AG04449 (cell line): ENCODE data around the gene MYO1F.

Experiments
- CTCF ChIA-PET: fragments of 350-600 bp; formaldehyde crosslinking; extraction: SDS; loops from one replicate; lab custom pipeline; 2021; ENCODE audit warnings: antibody characterized with exemption; lab: Yijun Ruan, JAX
- POLR2A ChIA-PET: fragments of 400-600, 350-600 bp; formaldehyde crosslinking; extraction: SDS; loops from one replicate; lab custom pipeline; 2020; ENCODE audit warnings: antibody characterized with exemption, inconsistent platforms; lab: Yijun Ruan, JAX
- DNase-seq: peaks from one replicate; pipeline ENCODE4 v3.0.0-alpha.2; 2010; ENCODE audit warnings: low read depth, low spot score
- H3K4me3 ChIP-seq: 2 replicates; pipeline ENCODE4 v1.5.1; 2011; ENCODE audit warnings: low read depth, mild to moderate bottlenecking, control low read depth, low read length
- CTCF ChIP-seq: IDR thresholded peaks from one replicate; pipeline ENCODE4 v1.5.1; 2011; ENCODE audit warnings: mild to moderate bottlenecking, moderate library complexity, low read length, control low read depth, inconsistent platforms; ENCODE audit not compliant: insufficient read depth; ENCODE audit errors: missing control alignments

MYO1F gene

GRCh38 chr19:8593931-8594330 lies 16.7 kb upstream of the MYO1F start:
- no peak overlapping the region for H3K4me3 ChIP-seq
- POLR2A ChIA-PET, result no interaction called here
- no peak for DNase-seq
- no peak for TF ChIP-seq CTCF
- CTCF ChIA-PET, result interaction anchor here (0.8 to 8.0 kb wide), 7 partner anchors 8 to 48 kb away, joined by 3 to 145 read pairs (median 4); partner anchors contain the start of gene MYO1F

GRCh38 chr19:8592231-8593009 lies 15.2 kb upstream of the MYO1F start:
- ChIA-PET CTCF (interaction anchor here (1.6 to 8.0 kb wide), 6 partner anchors 11 to 49 kb away, joined by 4 to 145 read pairs (median 18); partner anchors contain the start of gene MYO1F), POLR2A (no interaction called here)
- peak overlapping the region; percentile 51 for H3K4me3 ChIP-seq
- DNase-seq, result peak; percentile 61
- TF ChIP-seq CTCF, result no peak

GRCh38 chr19:8589177-8589714 lies 12.0 kb upstream of the MYO1F start:
- TF ChIP-seq CTCF, result no peak
- H3K4me3 ChIP-seq, result no peak overlapping the region
- ChIA-PET CTCF (interaction anchor here (0.8 to 4.5 kb wide), 2 partner anchors 11 to 14 kb away, joined by 3 to 51 read pairs; partner anchors contain the start of gene MYO1F), POLR2A (no interaction called here)
- no peak for DNase-seq

- TF ChIP-seq CTCF, result peak; percentile 68
- CTCF ChIA-PET, result interaction anchor here (1.0 to 4.5 kb wide), 10 partner anchors 7 to 244 kb away, joined by 3 to 51 read pairs (median 4); partner anchors contain the start of gene MYO1F
- POLR2A ChIA-PET, result interaction anchor here (0.6 kb wide), 1 partner anchor 31 kb away, joined by 3 read pairs; no protein-coding TSS in a partner anchor
- H3K4me3 ChIP-seq, result no peak overlapping the region
- no peak for DNase-seq
Measured at GRCh38 chr19:8585894-8586750, 8.9 kb upstream of the MYO1F start.

- ChIA-PET POLR2A (no interaction called here), CTCF (interaction anchor here (0.6 to 4.5 kb wide), 9 partner anchors 7 to 233 kb away, joined by 3 to 51 read pairs (median 4); partner anchors contain the start of gene MYO1F)
- H3K4me3 ChIP-seq, result no peak overlapping the region
- DNase-seq, result no peak
- no peak for TF ChIP-seq CTCF
Measured at GRCh38 chr19:8584965-8585893, 8.0 kb upstream of the MYO1F start.
